ENCODE measurements around the gene CYTH4.

Gene CYTH4

GRCh38 chr22:37335806-37336199, 53.5 kb downstream of the CYTH4 start:
- TF ChIP-seq, protein P1, sequence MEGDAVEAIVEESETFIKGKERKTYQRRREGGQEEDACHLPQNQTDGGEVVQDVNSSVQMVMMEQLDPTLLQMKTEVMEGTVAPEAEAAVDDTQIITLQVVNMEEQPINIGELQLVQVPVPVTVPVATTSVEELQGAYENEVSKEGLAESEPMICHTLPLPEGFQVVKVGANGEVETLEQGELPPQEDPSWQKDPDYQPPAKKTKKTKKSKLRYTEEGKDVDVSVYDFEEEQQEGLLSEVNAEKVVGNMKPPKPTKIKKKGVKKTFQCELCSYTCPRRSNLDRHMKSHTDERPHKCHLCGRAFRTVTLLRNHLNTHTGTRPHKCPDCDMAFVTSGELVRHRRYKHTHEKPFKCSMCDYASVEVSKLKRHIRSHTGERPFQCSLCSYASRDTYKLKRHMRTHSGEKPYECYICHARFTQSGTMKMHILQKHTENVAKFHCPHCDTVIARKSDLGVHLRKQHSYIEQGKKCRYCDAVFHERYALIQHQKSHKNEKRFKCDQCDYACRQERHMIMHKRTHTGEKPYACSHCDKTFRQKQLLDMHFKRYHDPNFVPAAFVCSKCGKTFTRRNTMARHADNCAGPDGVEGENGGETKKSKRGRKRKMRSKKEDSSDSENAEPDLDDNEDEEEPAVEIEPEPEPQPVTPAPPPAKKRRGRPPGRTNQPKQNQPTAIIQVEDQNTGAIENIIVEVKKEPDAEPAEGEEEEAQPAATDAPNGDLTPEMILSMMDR (conservative IDR thresholded peaks at IDR 0.05), result no peak
- no peak overlapping the region for H3K27ac ChIP-seq

GRCh38 chr22:37336579-37336978, 54.3 kb downstream of the CYTH4 start:
- H3K27ac ChIP-seq, result no peak overlapping the region

GRCh38 chr22:37337204-37337943, 55.1 kb downstream of the CYTH4 start:
- H3K27ac ChIP-seq, result no peak overlapping the region
- TF ChIP-seq, protein P1 (conservative IDR thresholded peaks at IDR 0.05), result no peak

More at GRCh38 chr22:37336579-37336978, 54.3 kb downstream of the CYTH4 start:
- TF ChIP-seq, protein P1 (conservative IDR thresholded peaks at IDR 0.05), result no peak

GRCh38 chr22:37338539-37339246, 56.4 kb downstream of the CYTH4 start:
- H3K27ac ChIP-seq, result no peak overlapping the region
- TF ChIP-seq, protein P1 (conservative IDR thresholded peaks at IDR 0.05), result no peak

DNA sequence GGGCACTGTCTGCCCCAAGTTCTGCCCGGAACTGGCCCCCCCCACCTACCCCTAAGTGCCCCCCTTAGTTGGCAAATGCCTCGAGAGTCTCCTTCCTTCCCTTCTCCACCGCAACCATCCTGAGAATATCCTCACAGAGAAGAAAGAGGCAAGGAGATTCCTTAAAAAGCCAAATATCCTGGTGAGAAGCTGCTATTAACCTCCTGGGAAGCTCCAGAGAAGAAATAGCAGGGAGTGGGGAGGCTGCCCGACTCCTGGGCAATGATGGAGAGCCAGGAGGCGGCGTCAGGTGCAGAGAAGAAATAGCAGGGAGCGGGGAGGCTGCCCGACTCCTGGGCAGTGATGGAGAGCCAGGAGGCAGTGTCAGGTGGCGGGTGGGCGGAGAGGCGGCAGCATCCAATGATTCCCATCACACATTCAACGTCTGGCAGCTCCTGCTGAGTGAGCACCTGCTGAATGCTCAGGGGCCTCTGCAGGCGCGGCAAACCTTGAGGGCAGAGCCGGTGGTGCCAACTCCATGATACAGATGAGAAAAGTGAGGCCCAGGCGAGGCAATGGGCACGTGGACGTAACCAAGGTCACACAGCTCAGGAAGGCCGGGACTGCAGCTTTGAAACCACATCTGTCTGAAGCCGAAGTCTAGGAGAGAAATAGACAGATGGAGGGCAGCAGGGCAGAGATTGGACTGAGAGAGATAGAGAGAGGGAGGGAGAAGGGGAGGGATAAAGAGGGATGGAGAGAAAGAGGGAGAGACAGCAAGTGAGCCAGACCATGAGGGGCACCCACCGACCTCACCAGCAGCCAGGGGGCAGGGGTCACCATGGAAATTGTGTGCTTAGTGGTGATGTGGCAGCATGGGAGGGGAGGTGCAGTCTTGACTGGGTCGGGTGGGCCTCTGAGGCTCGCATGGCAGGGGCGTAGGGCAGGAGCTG, 58.3 kb downstream of the CYTH4 start:
- no peak overlapping the region for H3K27ac ChIP-seq
- TF ChIP-seq, protein P1 (conservative IDR thresholded peaks at IDR 0.05), result no peak

- TF ChIP-seq, protein P1 (conservative IDR thresholded peaks at IDR 0.05), result no peak
Measured at GRCh38 chr22:37342065-37342464, 59.8 kb downstream of the CYTH4 start.

GRCh38 chr22:37343348-37343747, 61.0 kb downstream of the CYTH4 start:
- TF ChIP-seq, protein P1 (conservative IDR thresholded peaks at IDR 0.05), result no peak
- H3K27ac ChIP-seq, result no peak overlapping the region

More at GRCh38 chr22:37342065-37342464, 59.8 kb downstream of the CYTH4 start:
- H3K27ac ChIP-seq, result no peak overlapping the region
